ENCODE results near the gene PANX2. TPM values are rescaled to one million over a fixed set of nuclear protein-coding genes. Genes with fewer than 3 reads are reported as not detected.

The PANX2 gene
- total and polyA plus RNA-seq, 2 experiments from 2014 or later: 0.44 to 2.1 TPM

DNA sequence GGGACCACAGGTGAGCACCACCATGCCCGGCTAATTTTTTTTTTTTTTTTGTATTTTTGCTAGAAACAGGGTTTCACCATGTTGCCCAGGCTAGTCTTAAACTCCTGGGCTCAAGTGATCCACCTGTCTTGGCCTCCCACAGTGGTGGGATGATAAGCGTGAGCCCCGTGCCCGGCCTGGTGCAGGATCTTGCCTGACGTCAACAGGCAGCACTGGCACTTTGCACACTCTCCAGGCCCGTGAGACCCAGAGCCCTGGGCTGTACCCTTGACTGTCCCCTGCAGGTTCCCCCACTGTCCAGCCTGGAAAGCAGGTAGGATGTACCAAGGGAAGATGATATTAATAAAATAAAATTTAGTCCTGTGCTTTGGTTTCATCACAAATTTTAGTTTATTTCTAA is 29.1 kb upstream of the PANX2 start:
- no peaks in the 10 kb centered on the region for H3K9me2 ChIP-seq (replicated peaks; ENCODE audit: insufficient read depth)
- H3K9me3 ChIP-seq (ENCODE audit: low read depth): no peaks in the 10 kb centered on the region
- H3K36me3 ChIP-seq (replicated peaks; ENCODE audit: insufficient read depth, low read depth): no peaks in the 10 kb centered on the region
- H3K79me2 ChIP-seq: no peaks in the 10 kb centered on the region
- WGBS (ENCODE audit: low lambda C conversion rate, missing lambda C conversion rate): 84% methylated on average over 6 of the region's 6 CpGs
- H3K27ac ChIP-seq: no peak overlapping the region
- no peak for DNase-seq (ENCODE audit: low spot score)
- no peaks in the 10 kb centered on the region for H4K20me1 ChIP-seq (ENCODE audit: insufficient read depth, poor library complexity, severe bottlenecking)
- TF ChIP-seq EZH2 (IDR thresholded peaks at IDR 0.05; ENCODE audit: borderline replicate concordance) (no peak), EZH2phosphoT487 (IDR thresholded peaks at IDR 0.05; ENCODE audit: low read depth, severe bottlenecking, unreplicated experiment) (no peak)
- TF ChIP-seq, protein P1, sequence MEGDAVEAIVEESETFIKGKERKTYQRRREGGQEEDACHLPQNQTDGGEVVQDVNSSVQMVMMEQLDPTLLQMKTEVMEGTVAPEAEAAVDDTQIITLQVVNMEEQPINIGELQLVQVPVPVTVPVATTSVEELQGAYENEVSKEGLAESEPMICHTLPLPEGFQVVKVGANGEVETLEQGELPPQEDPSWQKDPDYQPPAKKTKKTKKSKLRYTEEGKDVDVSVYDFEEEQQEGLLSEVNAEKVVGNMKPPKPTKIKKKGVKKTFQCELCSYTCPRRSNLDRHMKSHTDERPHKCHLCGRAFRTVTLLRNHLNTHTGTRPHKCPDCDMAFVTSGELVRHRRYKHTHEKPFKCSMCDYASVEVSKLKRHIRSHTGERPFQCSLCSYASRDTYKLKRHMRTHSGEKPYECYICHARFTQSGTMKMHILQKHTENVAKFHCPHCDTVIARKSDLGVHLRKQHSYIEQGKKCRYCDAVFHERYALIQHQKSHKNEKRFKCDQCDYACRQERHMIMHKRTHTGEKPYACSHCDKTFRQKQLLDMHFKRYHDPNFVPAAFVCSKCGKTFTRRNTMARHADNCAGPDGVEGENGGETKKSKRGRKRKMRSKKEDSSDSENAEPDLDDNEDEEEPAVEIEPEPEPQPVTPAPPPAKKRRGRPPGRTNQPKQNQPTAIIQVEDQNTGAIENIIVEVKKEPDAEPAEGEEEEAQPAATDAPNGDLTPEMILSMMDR (IDR thresholded peaks at IDR 0.05; ENCODE audit: poor library complexity): no peak
- no peak overlapping the region for H3K4me3 ChIP-seq
- H3K4me1 ChIP-seq (ENCODE audit: insufficient read depth): peaks cover 20% of the 10 kb centered on the region
- no peak overlapping the region for H3K4me2 ChIP-seq
- no peak overlapping the region for H2AFZ ChIP-seq
- no peaks in the 10 kb centered on the region for H3K27me3 ChIP-seq

DNA sequence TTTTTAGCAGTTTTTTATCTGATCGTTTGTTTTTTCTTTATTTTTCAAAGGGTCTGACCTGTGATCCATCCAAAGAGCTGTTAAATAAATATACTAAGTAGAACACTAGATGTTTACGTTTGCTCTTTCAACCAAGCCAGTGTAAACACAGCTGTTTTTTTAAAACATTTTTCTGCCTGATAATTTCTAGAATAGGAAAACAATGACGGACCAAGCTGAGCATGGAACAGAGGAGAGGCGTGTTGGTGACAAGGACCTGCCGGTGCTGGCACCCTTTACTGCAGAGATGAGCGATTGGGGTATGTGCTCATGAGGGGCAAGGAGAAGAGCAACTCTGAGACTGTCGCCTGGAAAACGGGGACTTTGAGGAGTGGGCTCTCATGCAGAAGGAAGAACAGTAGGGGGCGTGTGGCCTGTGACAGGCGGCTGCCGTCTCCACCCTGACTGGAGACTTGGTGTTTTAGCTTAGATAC is 28.6 kb upstream of the PANX2 start:
- Histone ChIP-seq H3K27ac (no peak overlapping the region), H2AFZ (no peak overlapping the region), H3K4me2 (no peak overlapping the region), H3K9me3 (ENCODE audit: low read depth) (no peaks in the 10 kb centered on the region), H3K4me1 (ENCODE audit: insufficient read depth) (peaks cover 21% of the 10 kb centered on the region), H3K27me3 (no peaks in the 10 kb centered on the region), H3K36me3 (replicated peaks; ENCODE audit: insufficient read depth, low read depth) (no peaks in the 10 kb centered on the region), H3K4me3 (no peak overlapping the region), H3K9me2 (replicated peaks; ENCODE audit: insufficient read depth) (no peaks in the 10 kb centered on the region), H3K79me2 (no peaks in the 10 kb centered on the region), H4K20me1 (ENCODE audit: insufficient read depth, poor library complexity, severe bottlenecking) (no peaks in the 10 kb centered on the region)
- WGBS (ENCODE audit: low lambda C conversion rate, missing lambda C conversion rate): 24% methylated on average over 11 of the region's 11 CpGs
- no peak for DNase-seq (ENCODE audit: low spot score)
- TF ChIP-seq EZH2phosphoT487 (IDR thresholded peaks at IDR 0.05; ENCODE audit: low read depth, severe bottlenecking, unreplicated experiment) (no peak), EZH2 (IDR thresholded peaks at IDR 0.05; ENCODE audit: borderline replicate concordance) (no peak)
- TF ChIP-seq, protein P1 (IDR thresholded peaks at IDR 0.05; ENCODE audit: poor library complexity): peak; percentile 25

DNA sequence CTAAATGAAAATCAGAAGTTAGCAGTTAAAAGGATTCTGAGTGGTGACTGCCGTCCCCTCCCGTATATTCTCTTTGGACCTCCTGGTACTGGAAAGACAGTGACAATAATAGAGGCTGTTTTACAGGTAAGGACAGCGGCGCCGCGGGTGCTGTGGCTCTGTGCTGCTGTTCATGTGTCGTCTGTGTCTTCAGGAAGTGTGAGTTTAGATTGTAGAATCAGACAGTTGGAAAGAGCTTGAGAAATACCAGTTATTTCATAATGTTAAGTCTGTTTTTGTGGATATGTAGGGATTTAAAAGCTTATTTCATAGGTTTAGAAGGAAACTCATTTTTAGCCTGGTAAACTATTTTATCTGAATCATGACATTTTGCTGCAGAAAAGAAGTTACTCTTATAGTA is 27.4 kb upstream of the PANX2 start:
- Histone ChIP-seq H3K9me3 (ENCODE audit: low read depth) (no peaks in the 10 kb centered on the region), H3K4me2 (no peak overlapping the region), H3K36me3 (replicated peaks; ENCODE audit: insufficient read depth, low read depth) (no peaks in the 10 kb centered on the region), H3K79me2 (no peaks in the 10 kb centered on the region), H2AFZ (no peak overlapping the region), H3K4me3 (no peak overlapping the region), H3K4me1 (ENCODE audit: insufficient read depth) (peaks cover 24% of the 10 kb centered on the region), H3K27me3 (no peaks in the 10 kb centered on the region), H4K20me1 (ENCODE audit: insufficient read depth, poor library complexity, severe bottlenecking) (no peaks in the 10 kb centered on the region), H3K9me2 (replicated peaks; ENCODE audit: insufficient read depth) (no peaks in the 10 kb centered on the region), H3K27ac (no peak overlapping the region)
- DNase-seq (ENCODE audit: low spot score): no peak
- WGBS (ENCODE audit: low lambda C conversion rate, missing lambda C conversion rate): 83% methylated on average over 7 of the region's 7 CpGs
- TF ChIP-seq, protein P1 (IDR thresholded peaks at IDR 0.05; ENCODE audit: poor library complexity): no peak
- TF ChIP-seq EZH2phosphoT487 (IDR thresholded peaks at IDR 0.05; ENCODE audit: low read depth, severe bottlenecking, unreplicated experiment) (no peak), EZH2 (IDR thresholded peaks at IDR 0.05; ENCODE audit: borderline replicate concordance) (no peak)
